Tibial nerve (tissue), 4 donors: Measurements from ENCODE around the gene RNASE7.

Source experiments
- EP300 ChIP-seq, 2 donors: sonication (generic); formaldehyde crosslinking; IDR thresholded peaks; one replicate each; pipeline ENCODE4 v1.6.1; 2017; ENCODE audit warnings: antibody characterized with exemption in 2 of 2, mild to moderate bottlenecking in 1 of 2
- POLR2A ChIP-seq, 2 donors: fragments of 450-650 bp; IDR thresholded peaks; one replicate each; pipeline ENCODE4 v1.6.1; 2017; ENCODE audit warnings: antibody characterized with exemption in 2 of 2, mild to moderate bottlenecking in 2 of 2, moderate library complexity in 2 of 2
- TF ChIP-seq, protein P1 (sequence below), 5 experiments: fragments of 200-600 bp in 3 of 5; fragments of 450-650 bp in 2 of 5; sonication (generic) in 3 of 5; IDR thresholded peaks; one replicate each; pipeline ENCODE4 v1.5.1; 2016 to 2019; ENCODE audit warnings: antibody characterized with exemption in 5 of 5, mild to moderate bottlenecking in 3 of 5, moderate library complexity in 2 of 5

DNA sequence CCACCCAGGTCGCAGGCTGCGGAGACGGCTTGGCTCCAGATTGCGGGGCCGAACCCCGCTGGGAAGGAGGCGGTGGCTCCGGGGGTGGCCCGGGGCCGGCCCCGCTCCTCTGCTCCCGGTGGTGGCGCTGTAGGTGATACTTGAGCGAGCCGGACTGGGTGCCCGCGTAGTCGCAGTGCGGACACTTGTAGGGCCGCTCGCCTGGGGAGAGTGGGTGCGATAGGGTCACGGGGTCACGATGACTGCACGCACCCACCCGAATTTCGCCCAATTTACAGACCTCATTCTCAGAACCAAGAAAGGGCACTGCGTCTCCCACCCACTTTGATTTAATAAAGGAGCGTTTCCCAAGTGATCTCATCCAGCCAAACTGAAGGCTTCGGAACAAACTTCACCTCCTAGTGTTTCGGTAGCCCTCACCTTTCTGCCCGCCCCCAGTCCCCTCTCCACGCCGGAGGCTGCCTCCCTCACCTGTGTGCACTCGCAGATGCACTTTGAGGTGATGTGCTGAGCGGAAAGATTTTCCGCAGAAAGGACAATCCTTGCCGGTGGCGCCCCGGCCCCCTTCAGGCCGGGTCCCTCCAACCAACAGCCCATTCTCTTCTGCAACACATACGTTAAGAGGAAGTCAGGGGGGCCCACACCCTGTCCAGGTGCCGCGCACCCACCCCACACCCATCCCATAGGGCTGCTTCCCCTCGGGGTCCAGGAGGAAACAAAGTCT is 48.9 kb downstream of the RNASE7 start:
- TF ChIP-seq, protein P1, sequence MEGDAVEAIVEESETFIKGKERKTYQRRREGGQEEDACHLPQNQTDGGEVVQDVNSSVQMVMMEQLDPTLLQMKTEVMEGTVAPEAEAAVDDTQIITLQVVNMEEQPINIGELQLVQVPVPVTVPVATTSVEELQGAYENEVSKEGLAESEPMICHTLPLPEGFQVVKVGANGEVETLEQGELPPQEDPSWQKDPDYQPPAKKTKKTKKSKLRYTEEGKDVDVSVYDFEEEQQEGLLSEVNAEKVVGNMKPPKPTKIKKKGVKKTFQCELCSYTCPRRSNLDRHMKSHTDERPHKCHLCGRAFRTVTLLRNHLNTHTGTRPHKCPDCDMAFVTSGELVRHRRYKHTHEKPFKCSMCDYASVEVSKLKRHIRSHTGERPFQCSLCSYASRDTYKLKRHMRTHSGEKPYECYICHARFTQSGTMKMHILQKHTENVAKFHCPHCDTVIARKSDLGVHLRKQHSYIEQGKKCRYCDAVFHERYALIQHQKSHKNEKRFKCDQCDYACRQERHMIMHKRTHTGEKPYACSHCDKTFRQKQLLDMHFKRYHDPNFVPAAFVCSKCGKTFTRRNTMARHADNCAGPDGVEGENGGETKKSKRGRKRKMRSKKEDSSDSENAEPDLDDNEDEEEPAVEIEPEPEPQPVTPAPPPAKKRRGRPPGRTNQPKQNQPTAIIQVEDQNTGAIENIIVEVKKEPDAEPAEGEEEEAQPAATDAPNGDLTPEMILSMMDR (IDR thresholded peaks at IDR 0.05), result no peak
- TF ChIP-seq POLR2A (IDR thresholded peaks at IDR 0.05), result no peak
- no peak for TF ChIP-seq EP300 (IDR thresholded peaks at IDR 0.05)
